GM19324 (cell line): ENCODE results near the gene HSF2.

Source experiments
- ATAC-seq: cut with Tn5 transposase; IDR thresholded peaks from one replicate; pipeline ENCODE4 v1.9.1; 2021; ENCODE audit warnings: mild to moderate bottlenecking, moderate library complexity; ENCODE audit not compliant: unreplicated experiment, low FRiP score

The HSF2 gene

GRCh38 chr6:122393351-122393896 is 6.0 kb upstream of the HSF2 start:
- no peak for ATAC-seq

GRCh38 chr6:122394016-122394415 is 5.4 kb upstream of the HSF2 start:
- ATAC-seq: no peak

- ATAC-seq: no peak
Measured at GRCh38 chr6:122399055-122399347, 451 bp upstream of the HSF2 start.

- no peak for ATAC-seq
Measured at GRCh38 chr6:122400121-122400450, 634 bp downstream of the HSF2 start.

GRCh38 chr6:122400462-122401089 is 1.1 kb downstream of the HSF2 start:
- ATAC-seq: no peak

- no peak for ATAC-seq
Measured at GRCh38 chr6:122401104-122401503, 1.7 kb downstream of the HSF2 start.

- no peak for ATAC-seq
Measured at GRCh38 chr6:122404444-122404843, 5.0 kb downstream of the HSF2 start.

GRCh38 chr6:122405417-122405816 is 6.0 kb downstream of the HSF2 start:
- no peak for ATAC-seq

GRCh38 chr6:122406187-122406586 is 6.7 kb downstream of the HSF2 start:
- no peak for ATAC-seq

GRCh38 chr6:122407712-122408111 is 8.3 kb downstream of the HSF2 start:
- no peak for ATAC-seq

GRCh38 chr6:122408240-122408639 is 8.8 kb downstream of the HSF2 start:
- no peak for ATAC-seq

- no peak for ATAC-seq
Measured at GRCh38 chr6:122408702-122409458, 9.4 kb downstream of the HSF2 start.

- no peak for ATAC-seq
Measured at GRCh38 chr6:122412001-122412400, 12.5 kb downstream of the HSF2 start.

GRCh38 chr6:122416825-122417224 is 17.4 kb downstream of the HSF2 start:
- ATAC-seq: no peak

- ATAC-seq: no peak
Measured at GRCh38 chr6:122422003-122422402, 22.6 kb downstream of the HSF2 start.

GRCh38 chr6:122422614-122423267 is 23.3 kb downstream of the HSF2 start:
- no peak for ATAC-seq

- ATAC-seq: no peak
Measured at GRCh38 chr6:122423734-122424133, 24.3 kb downstream of the HSF2 start.

GRCh38 chr6:122426597-122426996 is 27.1 kb downstream of the HSF2 start:
- no peak for ATAC-seq

GRCh38 chr6:122428781-122429180 is 29.3 kb downstream of the HSF2 start:
- no peak for ATAC-seq

- no peak for ATAC-seq
Measured at GRCh38 chr6:122429323-122429722, 29.9 kb downstream of the HSF2 start.

- no peak for ATAC-seq
Measured at GRCh38 chr6:122431780-122432179, 32.3 kb downstream of the HSF2 start.

- no peak for ATAC-seq
Measured at GRCh38 chr6:122432816-122433215, 33.4 kb downstream of the HSF2 start.
